Aorta (tissue), 5 donors: ENCODE data around the gene ADAMTS7. TPM values are rescaled to one million over a fixed set of nuclear protein-coding genes. Genes with fewer than 3 reads are reported as not detected.
A peak's percentile ranks its signal among the peaks of the same experiment; 100 is the strongest.
"Not testable (repeated sequence)": the region's sequence is repeated elsewhere in the genome, so short reads cannot be mapped to it uniquely, and the experiment has no call there.

ENCODE experiments used
- ATAC-seq: fragments of 200-7000 bp; cut with Tn5 transposase; one replicate; pipeline ENCODE4 v1.9.1; 2022; ENCODE audit warnings: moderate library complexity; ENCODE audit not compliant: low FRiP score
- DNase-seq, 2 donors: peaks; one replicate each; pipeline ENCODE4 v3.0.0-alpha.2; 2020
- H3K27ac ChIP-seq, 2 donors: one replicate each; pipeline ENCODE4 v1.5.1; 2013; ENCODE audit warnings: low read length in 2 of 2, mild to moderate bottlenecking in 2 of 2, moderate library complexity in 2 of 2, control low read depth in 1 of 2, inconsistent platforms in 1 of 2, low read depth in 1 of 2
- H3K27me3 ChIP-seq, 2 donors: one replicate each; pipeline ENCODE4 v1.6.1; 2013; ENCODE audit warnings: control low read depth in 1 of 2, low read length in 1 of 2, mild to moderate bottlenecking in 1 of 2, moderate library complexity in 1 of 2; ENCODE audit not compliant: insufficient read depth in 2 of 2, control insufficient read depth in 1 of 2
- H3K36me3 ChIP-seq, 2 donors: one replicate each; pipeline ENCODE4 v1.6.1; 2013; ENCODE audit warnings: control low read depth in 1 of 2, low read length in 1 of 2, mild to moderate bottlenecking in 1 of 2; ENCODE audit not compliant: insufficient read depth in 2 of 2, control insufficient read depth in 1 of 2
- H3K4me1 ChIP-seq, 2 donors: one replicate each; pipeline ENCODE4 v1.6.1; 2013; ENCODE audit warnings: low read length in 2 of 2, control low read depth in 1 of 2, mild to moderate bottlenecking in 1 of 2, moderate library complexity in 1 of 2; ENCODE audit not compliant: insufficient read depth in 2 of 2, control insufficient read depth in 1 of 2
- H3K4me3 ChIP-seq, 2 donors: one replicate each; pipeline ENCODE4 v1.5.1; 2013; ENCODE audit warnings: low read length in 2 of 2, control low read depth in 1 of 2, mild to moderate bottlenecking in 1 of 2
- H3K9me3 ChIP-seq: one replicate; pipeline ENCODE4 v1.6.1; 2013; ENCODE audit warnings: mild to moderate bottlenecking, low read length; ENCODE audit not compliant: control insufficient read depth
- WGBS, 2 donors: extraction: QIAGEN DNeasy Blood & Tissue Kit; methylation state at CpG; one replicate each; pipeline ENCODE4 v1.1.7; 2013; 5-methylcytosine and 5-hydroxymethylcytosine counted together
- intact Hi-C, 2 donors: fragments of 100-400 bp; cut with DNase I; formaldehyde crosslinking; loops; one replicate each; pipeline versions ENCODE4 v1.14.2 to v1.15.0; 2022
- polyA plus RNA-seq, 2 donors: library from polyadenylated mRNA; stranded (reverse); fragments of 200-250 nt; gene quantifications; one replicate each; pipeline ENCODE4 v1.2.3, GENCODE V29; 2013
- total RNA-seq, 2 donors: library from RNA; stranded (reverse); fragmentation: NEBNext Ultra II Directional; extraction: Animal tissue kit (Norgen Biotek cat#: 25700); gene quantifications; one replicate each; pipeline ENCODE4 v1.2.1, GENCODE V29; 2021
- donor health status: healthy with polysubstance abuse.
- donor health status: Bipolar disorder and iron deficiency.
- donor health status: DM: no; HTN: no; CAD: no.
- donor health status: DM: no; HTN: no; CAD: no.
- donor health status: DM: yes; HTN: yes; CAD: no.

ADAMTS7 gene
- total and polyA plus RNA-seq, 4 donors = 3.9 to 30.0 (median 19.3) TPM

DNA sequence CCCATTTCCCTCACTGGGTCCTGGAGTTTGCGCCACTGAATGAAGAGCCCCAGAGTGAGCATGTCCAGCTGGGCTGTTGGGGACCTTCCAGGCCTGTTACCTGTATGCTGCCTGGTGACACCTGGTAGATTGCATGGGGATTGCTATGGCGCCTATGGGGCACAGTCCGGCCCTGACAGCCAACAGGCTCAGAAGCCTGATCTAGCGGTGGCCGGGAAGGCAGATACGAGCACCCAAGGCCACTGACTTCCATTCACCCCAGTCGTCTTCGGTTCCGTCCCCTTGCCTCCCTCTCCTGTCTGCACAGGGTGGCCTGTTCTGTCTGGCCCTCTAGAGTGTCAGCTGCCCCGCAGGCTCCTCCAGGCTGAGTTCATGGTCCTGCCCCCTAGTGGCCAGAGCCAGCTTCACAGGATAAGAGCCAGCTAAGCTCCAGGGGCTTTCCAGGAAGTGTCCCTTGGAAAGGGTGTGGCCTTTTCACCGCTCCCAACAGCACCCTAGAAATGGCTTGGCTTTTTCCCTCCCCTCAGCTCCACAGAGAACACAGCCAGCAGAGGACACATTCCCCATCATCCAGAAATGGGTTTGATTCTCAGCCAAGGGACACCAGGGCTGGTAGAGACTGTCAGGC, 73.2 kb downstream of the ADAMTS7 start:
- 61 to 67% methylated on average over 11 of the region's 11 CpGs for WGBS, 2 donors
- peak in 1 of 2 donors; percentile 36 for DNase-seq
- H3K9me3 ChIP-seq, ATAC-seq, H3K4me3 ChIP-seq, H3K36me3 ChIP-seq, H3K4me1 ChIP-seq, H3K27ac ChIP-seq, H3K27me3 ChIP-seq, intact Hi-C loops: not testable (repeated sequence)

DNA sequence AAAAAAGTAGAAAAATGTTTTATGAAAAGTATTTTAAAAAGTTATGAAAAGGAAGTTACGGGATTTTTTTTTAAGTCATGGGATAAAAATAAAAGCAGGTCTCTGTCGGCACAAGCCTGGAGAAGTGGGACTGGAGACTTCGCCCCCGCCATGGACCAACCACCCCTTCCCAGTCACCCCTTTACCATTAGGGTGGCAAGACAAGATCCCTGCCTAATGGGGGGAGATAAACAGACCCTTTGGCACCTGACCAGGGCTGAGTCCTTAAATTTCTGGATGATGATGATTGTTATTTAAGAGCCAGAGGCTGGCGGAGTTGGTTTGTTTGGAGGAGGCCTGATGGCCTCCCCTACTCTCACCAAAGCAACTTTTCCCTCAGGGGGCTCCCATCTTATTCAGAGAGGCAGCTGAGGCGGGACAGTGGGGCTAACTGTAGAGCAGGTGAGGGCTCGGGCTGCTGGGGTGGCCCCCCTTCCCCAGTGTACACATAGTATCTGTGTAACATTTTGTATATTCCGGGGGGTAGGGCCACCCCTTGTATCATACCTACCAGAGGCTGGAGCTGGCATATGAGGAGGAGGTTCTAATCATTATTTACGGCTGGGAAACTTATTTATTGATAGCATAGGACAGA, 74.0 kb downstream of the ADAMTS7 start:
- intact Hi-C loops = no loop called here
- no peaks in the 10 kb centered on the region for H3K4me1 ChIP-seq
- 69 to 71% methylated on average over 9 of the region's 9 CpGs for WGBS, 2 donors
- no peaks in the 10 kb centered on the region for H3K9me3 ChIP-seq
- no peak for ATAC-seq
- peak in 1 of 2 donors; percentile 61 for DNase-seq
- H3K4me3 ChIP-seq = no peak overlapping the region
- no peaks in the 10 kb centered on the region for H3K27me3 ChIP-seq
- no peak overlapping the region for H3K27ac ChIP-seq
- H3K36me3 ChIP-seq = no peaks in the 10 kb centered on the region

GRCh38 chr15:78736286-78736685, 75.0 kb downstream of the ADAMTS7 start:
- H3K4me1 ChIP-seq, H3K27me3 ChIP-seq, H3K4me3 ChIP-seq, H3K9me3 ChIP-seq, intact Hi-C loops, ATAC-seq, H3K36me3 ChIP-seq, DNase-seq, H3K27ac ChIP-seq: not testable (repeated sequence)
- whole genome bisulfite sequencing, 2 donors = 77 to 81% methylated on average over 3 to 4 of the region's 4 CpGs

GRCh38 chr15:78734451-78735064, 76.7 kb downstream of the ADAMTS7 start:
- Histone ChIP-seq H3K4me3 (no peak overlapping the region), H3K9me3 (no peaks in the 10 kb centered on the region), H3K4me1 (no peaks in the 10 kb centered on the region), H3K27me3 (no peaks in the 10 kb centered on the region), H3K36me3 (no peaks in the 10 kb centered on the region), H3K27ac (no peak overlapping the region)
- no peak for ATAC-seq
- peak in 1 of 2 donors; percentile 32 for DNase-seq
- 87 to 88% methylated on average over 7 to 8 of the region's 8 CpGs for WGBS, 2 donors
- intact Hi-C loops = no loop called here

- Histone ChIP-seq H3K4me3 (no peak overlapping the region), H3K9me3 (no peaks in the 10 kb centered on the region), H3K27ac (no peak overlapping the region), H3K36me3 (no peaks in the 10 kb centered on the region), H3K4me1 (no peaks in the 10 kb centered on the region), H3K27me3 (no peaks in the 10 kb centered on the region)
- intact Hi-C loops = no loop called here
- ATAC-seq = no peak
- 65 to 69% methylated on average over 2 of the region's 2 CpGs for WGBS, 2 donors
- peak in 1 of 2 donors; percentile 28 for DNase-seq
Measured at GRCh38 chr15:78732634-78733033, 78.6 kb downstream of the ADAMTS7 start.

- Histone ChIP-seq H3K27ac (no peak overlapping the region), H3K9me3 (no peaks in the 10 kb centered on the region), H3K36me3 (no peaks in the 10 kb centered on the region), H3K27me3 (no peaks in the 10 kb centered on the region), H3K4me3 (no peak overlapping the region), H3K4me1 (no peaks in the 10 kb centered on the region)
- intact Hi-C loops = no loop called here
- DNase-seq (peak in 1 of 2 donors; percentile 25), ATAC-seq (no peak)
- 92% methylated on average over 6 of the region's 6 CpGs for WGBS, 2 donors
Measured at GRCh38 chr15:78730955-78731354, 80.3 kb downstream of the ADAMTS7 start.

DNA sequence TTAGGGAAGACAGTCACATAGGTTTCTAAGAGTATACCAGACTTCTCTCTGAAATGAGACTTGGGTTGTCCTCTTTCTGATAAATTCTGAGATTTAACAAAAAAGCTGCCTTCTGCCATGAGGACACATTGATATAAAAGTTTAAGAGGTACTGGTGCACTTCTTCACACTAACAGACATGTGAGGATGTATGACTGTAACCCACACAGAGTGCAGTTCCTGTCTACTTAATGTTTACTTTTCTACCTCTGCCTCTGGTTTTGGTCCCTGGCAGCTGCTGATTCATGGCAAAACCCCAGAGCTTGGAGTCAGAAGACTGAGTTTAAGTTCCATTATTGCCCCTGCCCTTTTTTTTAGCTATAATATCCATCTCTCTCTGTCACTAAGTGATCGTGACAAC, 82.8 kb downstream of the ADAMTS7 start:
- H3K27me3 ChIP-seq, DNase-seq, intact Hi-C loops, H3K9me3 ChIP-seq, H3K4me3 ChIP-seq, H3K4me1 ChIP-seq, H3K27ac ChIP-seq, H3K36me3 ChIP-seq, ATAC-seq: not testable (repeated sequence)
- WGBS, 2 donors = 29 to 34% methylated on average over 1 of the region's 1 CpG

- intact Hi-C loops = no loop called here
- no peak overlapping the region for H3K4me3 ChIP-seq
- no peaks in the 10 kb centered on the region for H3K36me3 ChIP-seq
- H3K4me1 ChIP-seq = no peaks in the 10 kb centered on the region
- H3K27me3 ChIP-seq = no peaks in the 10 kb centered on the region
- H3K9me3 ChIP-seq = no peaks in the 10 kb centered on the region
- no peak overlapping the region for H3K27ac ChIP-seq
- ATAC-seq (no peak), DNase-seq (no peak)
- WGBS, 2 donors = 63 to 66% methylated on average over 5 of the region's 5 CpGs
Measured at GRCh38 chr15:78727561-78727960, 83.7 kb downstream of the ADAMTS7 start.
